COLO668 (cell line): ENCODE data around the gene MOAP1.
"Not testable (repeated sequence)": the region's sequence is repeated elsewhere in the genome, so short reads cannot be mapped to it uniquely, and the experiment has no call there.

ENCODE experiments used
- DNase-seq: peaks from one replicate; lab custom pipeline; 2025; ENCODE audit not compliant: unreplicated experiment; lab: John Stamatoyannopoulos, UW

The MOAP1 gene

DNA sequence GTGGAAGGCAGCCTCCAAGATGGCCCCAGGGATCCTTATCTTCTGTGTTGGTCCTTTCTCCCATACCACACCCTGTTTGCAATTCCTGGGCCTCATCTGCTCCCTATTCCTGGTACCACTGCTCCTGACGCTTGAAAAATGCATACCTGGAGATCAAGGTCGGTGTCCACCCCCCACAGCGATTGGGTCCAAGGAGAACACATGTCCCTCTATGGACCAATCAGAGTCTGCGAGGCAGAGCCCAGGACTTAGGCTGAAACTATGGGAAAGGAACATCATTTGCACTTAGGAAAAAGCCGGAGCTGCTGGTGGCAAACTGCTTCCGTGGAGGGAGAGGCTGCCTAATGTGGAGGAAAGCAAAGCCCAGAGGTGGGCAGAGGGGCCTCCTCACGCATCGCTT, 35.7 kb downstream of the MOAP1 start:
- DNase-seq, result no peak

DNA sequence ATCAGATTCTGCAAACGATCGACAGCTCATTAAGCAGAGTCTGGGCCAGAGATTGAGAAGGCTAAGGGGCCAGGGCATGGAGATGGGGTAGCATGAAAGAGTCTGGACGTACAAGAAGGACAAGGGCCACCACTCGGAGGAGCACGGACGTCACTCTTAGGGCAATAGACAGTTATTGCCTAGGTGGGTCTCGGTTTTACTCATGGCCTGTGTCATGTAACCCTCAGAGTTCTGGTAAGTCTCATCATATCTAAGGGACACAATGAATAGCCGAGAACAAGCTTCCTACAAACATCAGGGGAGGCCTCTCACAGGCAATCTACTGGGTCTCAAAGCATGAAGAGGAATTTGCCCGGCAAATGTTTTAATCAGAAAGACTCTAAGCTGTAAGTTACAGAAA, 38.6 kb downstream of the MOAP1 start:
- no peak for DNase-seq

DNA sequence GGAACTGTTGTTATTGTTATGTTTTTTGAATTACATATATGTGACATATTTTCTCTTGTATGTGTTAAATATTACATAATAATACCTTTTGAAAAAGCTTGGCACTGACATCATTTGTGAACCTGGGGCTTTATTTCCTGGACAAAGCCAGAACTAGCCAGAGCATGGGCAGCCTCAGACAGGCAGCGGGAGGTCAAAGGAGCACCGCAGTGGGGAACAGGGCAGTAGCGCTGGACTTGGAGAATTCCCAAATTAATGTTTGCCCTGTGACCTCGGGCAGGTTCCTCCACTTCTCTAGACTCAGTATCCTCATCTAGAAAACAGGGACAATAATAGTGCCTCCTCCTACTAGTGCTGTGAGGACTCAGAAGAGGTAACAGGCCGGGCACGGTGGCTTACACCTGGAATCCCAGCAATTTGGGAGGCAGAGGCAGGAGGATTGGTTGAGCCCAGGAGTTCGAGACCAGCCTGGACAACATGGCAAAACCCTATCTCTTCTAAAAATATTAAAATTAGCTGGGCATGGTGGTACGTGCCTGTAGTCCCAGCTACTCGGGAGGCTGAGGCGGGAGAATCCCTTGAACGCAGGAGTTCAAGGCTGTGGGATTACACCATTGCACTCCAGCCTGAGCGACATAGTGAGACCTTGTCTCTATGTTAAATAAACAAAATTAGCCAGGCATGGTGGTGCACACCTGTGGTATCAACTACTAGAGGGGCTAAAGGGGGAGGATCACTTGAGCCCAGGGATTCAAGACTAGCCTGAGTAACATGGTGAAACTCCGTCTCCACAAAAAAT, 41.6 kb downstream of the MOAP1 start:
- no peak for DNase-seq

DNA sequence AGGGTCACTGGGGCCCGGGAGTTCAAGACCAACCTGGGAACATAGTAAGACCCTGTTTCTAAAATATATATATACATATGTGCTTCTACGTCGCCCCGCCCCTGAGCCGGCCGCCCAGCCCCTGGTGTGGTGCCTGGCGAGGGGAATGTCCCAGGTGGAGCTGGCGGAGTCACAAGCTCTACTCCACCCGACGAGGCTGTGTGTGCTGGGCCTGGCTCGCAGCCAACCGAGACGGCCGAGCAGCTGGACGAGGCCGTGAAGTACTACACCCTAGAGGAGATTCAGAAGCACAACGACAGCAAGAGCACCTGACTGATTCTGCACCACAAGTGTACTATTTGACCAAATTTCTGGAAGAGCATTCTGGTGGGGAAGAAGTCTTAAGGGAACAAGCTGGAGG, 46.8 kb downstream of the MOAP1 start:
- DNase-seq, result peak; percentile 94

DNA sequence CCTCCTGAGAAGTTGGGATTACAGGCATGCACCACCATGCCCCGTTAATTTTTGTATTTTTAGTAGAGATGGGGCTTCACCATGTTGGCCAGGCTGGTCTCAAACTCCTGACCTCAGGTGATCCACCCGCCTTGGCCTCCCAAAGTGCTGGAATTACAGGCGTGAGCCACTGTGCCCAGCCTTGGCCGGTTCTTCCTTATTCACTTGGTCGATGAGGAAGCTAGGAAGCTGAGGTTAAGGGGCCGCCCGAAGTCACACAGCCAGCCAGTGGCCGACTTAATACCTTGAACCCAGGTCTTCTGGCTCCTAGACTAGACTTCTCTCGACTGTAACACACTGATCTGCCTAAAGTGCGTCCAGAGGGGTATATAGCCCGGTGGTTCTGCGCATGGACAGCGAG, 48.2 kb downstream of the MOAP1 start:
- not testable (repeated sequence) for DNase-seq

DNA sequence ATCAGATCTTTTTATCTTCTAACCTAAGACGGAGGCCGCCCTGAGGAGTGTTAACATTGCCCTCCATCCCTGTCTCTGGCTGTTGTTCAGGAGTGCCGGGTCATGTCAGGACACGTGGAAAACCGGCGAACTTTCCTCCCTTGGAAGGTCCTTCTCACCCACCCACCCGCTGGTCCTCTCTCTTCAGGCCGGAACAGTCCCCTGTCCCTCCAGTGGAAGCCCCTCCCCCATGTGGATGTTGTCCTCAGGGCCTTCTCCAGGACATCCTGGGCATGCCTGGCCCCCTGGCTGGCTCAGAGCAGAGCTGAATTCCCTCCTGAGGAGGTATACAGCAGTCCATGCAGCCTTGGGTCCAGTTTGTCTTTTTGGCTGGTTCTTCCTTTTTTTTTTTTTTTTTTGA, 48.7 kb downstream of the MOAP1 start:
- DNase-seq, result no peak

DNA sequence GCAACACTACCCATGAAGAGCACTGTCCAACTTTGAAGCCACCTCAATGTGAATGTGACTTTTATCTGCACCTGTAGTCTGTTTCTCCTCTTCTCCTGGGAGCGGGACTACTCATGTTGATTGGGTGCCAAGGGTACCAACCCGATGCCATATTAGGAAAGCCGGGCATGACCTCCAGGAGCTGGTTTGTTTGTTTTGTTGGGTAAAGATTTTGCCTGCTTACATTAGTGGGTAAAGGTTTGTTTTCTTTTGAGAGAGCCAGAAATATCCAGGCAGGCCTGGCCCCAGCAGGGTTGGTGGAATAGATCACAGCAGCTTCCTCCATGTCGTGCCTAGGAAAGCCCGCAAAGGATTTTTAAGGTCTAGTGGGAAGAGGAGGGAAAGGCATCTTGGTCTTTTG, 49.3 kb downstream of the MOAP1 start:
- no peak for DNase-seq

DNA sequence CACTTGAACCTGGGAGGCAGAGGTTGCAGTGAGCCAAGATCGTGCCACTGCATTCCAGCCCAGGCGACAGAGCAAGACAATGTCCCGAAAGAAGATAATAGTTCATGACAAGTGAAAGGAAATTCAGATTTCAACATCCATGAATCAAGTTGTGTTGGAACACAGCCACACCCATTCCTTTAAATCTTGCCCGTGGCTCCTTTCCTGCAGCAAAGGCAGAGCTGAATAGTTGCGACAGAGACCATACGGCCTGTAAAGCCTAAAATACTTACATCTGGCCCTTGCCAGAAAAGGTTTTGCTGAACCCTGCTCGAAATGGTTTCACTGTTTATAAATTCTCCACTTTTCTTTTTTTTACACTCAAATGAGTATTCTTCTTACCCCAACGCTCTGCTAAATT, 51.2 kb downstream of the MOAP1 start:
- no peak for DNase-seq

DNA sequence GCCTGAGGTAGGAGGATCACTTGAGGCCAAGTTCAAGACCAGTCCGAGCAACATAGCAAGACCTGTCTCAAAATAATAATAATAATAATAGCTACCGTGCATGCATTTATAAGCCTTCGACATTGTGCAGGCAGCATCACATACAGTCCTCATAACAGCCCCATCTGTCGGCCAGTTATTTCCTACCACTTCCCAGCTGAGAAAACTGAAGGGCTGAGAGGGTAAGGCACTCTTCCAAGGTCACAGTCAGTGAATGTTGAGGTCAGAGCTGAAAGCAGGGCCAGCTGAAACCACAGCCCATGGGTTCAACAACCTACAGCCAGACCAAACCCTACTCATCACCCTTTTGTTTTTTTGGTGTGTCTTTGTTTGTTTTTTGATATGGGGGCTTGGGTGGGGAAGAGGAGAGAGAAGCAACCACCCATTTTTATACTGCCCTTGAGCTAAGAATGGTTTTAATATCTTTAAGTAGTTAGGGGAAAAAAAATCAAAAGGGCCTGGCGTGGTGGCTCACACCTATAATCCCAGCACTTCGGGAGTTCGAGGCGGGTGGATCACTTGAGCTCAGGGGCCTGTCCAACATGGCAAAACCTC, 52.1 kb downstream of the MOAP1 start:
- peak; percentile 37 for DNase-seq
